Gastroesophageal sphincter (tissue), 4 donors: ENCODE measurements around the gene PNMA8B. TPM values are rescaled to one million over a fixed set of nuclear protein-coding genes. Genes with fewer than 3 reads are reported as not detected.

Source experiments
- ATAC-seq: fragments of 150-250 bp; one replicate; pipeline ENCODE4 v1.9.1; 2016; ENCODE audit warnings: mild to moderate bottlenecking, moderate library complexity
- H3K27ac ChIP-seq, 4 donors: fragments of 200-600 bp; sonication (generic) in 3 of 4; 1 replicate in 3 of 4; 2 replicates in 1 of 4; pipeline ENCODE4 v1.5.1; 2016 to 2019
- H3K27me3 ChIP-seq: fragments of 200-600 bp; sonication (generic); one replicate; pipeline ENCODE4 v1.5.1; 2019
- H3K36me3 ChIP-seq, 2 donors: fragments of 200-600 bp; sonication (generic); one replicate each; pipeline ENCODE4 v1.5.1; 2019; ENCODE audit warnings: control low read depth in 1 of 2
- H3K4me1 ChIP-seq, 3 donors: fragments of 200-600 bp; sonication (generic); 1 replicate in 2 of 3; 2 replicates in 1 of 3; pipeline ENCODE4 v1.5.1; 2016 to 2019; ENCODE audit warnings: control low read depth in 2 of 3
- H3K4me3 ChIP-seq, 2 donors: fragments of 200-600 bp; sonication (generic); one replicate each; pipeline ENCODE4 v1.5.1; 2019; ENCODE audit warnings: mild to moderate bottlenecking in 1 of 2, moderate library complexity in 1 of 2
- H3K9me3 ChIP-seq, 3 donors: fragments of 200-600 bp; sonication (generic); one replicate each; pipeline ENCODE4 v1.5.1; 2017 to 2019; ENCODE audit warnings: control low read depth in 2 of 3
- CTCF ChIP-seq, 4 experiments: fragments of 200-600 bp in 2 of 4; fragments of 450-650 bp in 2 of 4; sonication (generic) in 1 of 4; IDR thresholded peaks; one replicate each; pipeline ENCODE4 v1.5.1; 2017 to 2019; ENCODE audit warnings: antibody characterized with exemption in 4 of 4, mild to moderate bottlenecking in 2 of 4, moderate library complexity in 2 of 4
- EP300 ChIP-seq: sonication (generic); formaldehyde crosslinking; IDR thresholded peaks from one replicate; pipeline ENCODE4 v1.6.1; 2017; ENCODE audit warnings: antibody characterized with exemption, mild to moderate bottlenecking
- POLR2A ChIP-seq, 2 donors: fragments of 450-650 bp; IDR thresholded peaks; one replicate each; pipeline ENCODE4 v1.6.1; 2017; ENCODE audit warnings: antibody characterized with exemption in 2 of 2, mild to moderate bottlenecking in 2 of 2, moderate library complexity in 1 of 2
- POLR2AphosphoS5 ChIP-seq: sonication (generic); formaldehyde crosslinking; IDR thresholded peaks from one replicate; pipeline ENCODE4 v1.6.1; 2017; ENCODE audit warnings: antibody characterized with exemption
- WGBS, 2 donors: methylation state at CpG; one replicate each; pipeline ENCODE4 v1.1.5; 2018; ENCODE audit warnings: low coverage in 1 of 2; 5-methylcytosine and 5-hydroxymethylcytosine counted together
- total RNA-seq, 4 donors: library from RNA; depleted of rRNA; stranded (reverse); fragments of >200 nt; gene quantifications; one replicate each; pipeline ENCODE4 v1.1.0, GENCODE V29; 2016

The PNMA8B gene
- total RNA-seq, 4 donors from 2014 or later = 1.2 to 3.4 (median 1.6) TPM

- H3K9me3 ChIP-seq = peaks cover 0 to 14% (median 0%) of the 10 kb centered on the region in 3 donors
- no peak overlapping the region for H3K27ac ChIP-seq
- H3K4me1 ChIP-seq = peaks cover 0 to 12% (median 5%) of the 10 kb centered on the region in 3 donors
- no peak for ATAC-seq
- H3K27me3 ChIP-seq = peaks cover 26% of the 10 kb centered on the region
- TF ChIP-seq CTCF (IDR thresholded peaks at IDR 0.05) = no peak
- no peak for TF ChIP-seq POLR2AphosphoS5
- no peak for TF ChIP-seq EP300
- TF ChIP-seq POLR2A (IDR thresholded peaks at IDR 0.05) = no peak
- no peak overlapping the region for H3K4me3 ChIP-seq
- H3K36me3 ChIP-seq = no peaks in the 10 kb centered on the region
- WGBS, 2 donors = 69 to 76% methylated on average over 6 to 8 of the region's 13 CpGs
These were observed 19.1 kb upstream of the PNMA8B start for GRCh38 chr19:46514589-46515289.

DNA sequence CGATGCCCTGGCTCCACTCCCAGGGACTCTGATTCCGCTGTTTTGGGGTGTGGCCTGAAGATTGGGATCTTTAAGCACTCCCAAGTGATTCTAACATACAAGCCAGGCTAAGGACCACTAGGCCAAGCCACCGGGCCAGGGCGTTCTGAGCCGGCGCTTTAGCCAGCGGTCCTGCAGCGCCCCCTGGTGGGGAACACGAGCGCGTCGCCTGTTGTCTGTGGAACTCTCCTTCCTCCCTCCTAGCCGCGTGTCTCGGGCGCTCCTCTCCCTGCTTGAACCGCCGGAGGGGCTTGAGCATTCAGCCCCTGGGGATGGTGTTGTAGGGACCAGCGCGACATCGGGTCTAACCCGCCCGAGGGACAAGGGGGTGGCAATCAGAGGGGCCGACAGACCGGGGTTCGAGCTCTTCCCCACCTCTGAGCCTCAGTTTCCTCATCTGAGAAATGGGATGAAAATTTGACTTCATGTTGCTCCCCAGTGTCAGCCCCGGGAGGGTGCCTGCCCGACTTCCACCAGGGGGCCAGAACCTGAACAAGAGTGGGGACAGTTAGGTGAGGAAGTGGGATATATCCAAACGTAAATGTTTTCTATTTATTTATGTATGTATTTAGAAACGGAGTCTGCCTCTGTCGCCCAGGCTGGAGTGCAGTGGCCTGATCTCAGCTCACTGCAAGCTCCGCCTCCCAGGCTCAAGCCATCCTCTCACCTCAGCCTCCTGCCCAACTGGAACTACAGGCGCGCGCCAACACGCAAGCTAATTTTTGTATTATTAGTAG is 18.0 kb upstream of the PNMA8B start:
- Histone ChIP-seq H3K9me3 (peaks cover 0 to 14% (median 0%) of the 10 kb centered on the region in 3 donors), H3K4me3 (no peak overlapping the region), H3K36me3 (no peaks in the 10 kb centered on the region), H3K27ac (no peak overlapping the region), H3K4me1 (peaks cover 0 to 12% (median 5%) of the 10 kb centered on the region in 3 donors), H3K27me3 (peaks cover 26% of the 10 kb centered on the region)
- WGBS, 2 donors = 29 to 60% methylated on average over 11 to 13 of the region's 36 CpGs
- TF ChIP-seq EP300 (no peak), CTCF (IDR thresholded peaks at IDR 0.05) (peak; percentile 70 to 98 (median 94)), POLR2AphosphoS5 (no peak), POLR2A (IDR thresholded peaks at IDR 0.05) (no peak)
- peak; percentile 82 for ATAC-seq

GRCh38 chr19:46511237-46511636 is 15.6 kb upstream of the PNMA8B start:
- H3K27ac ChIP-seq = no peak overlapping the region
- 69 to 96% methylated on average over 3 to 4 of the region's 4 CpGs for WGBS, 2 donors
- TF ChIP-seq POLR2A (IDR thresholded peaks at IDR 0.05) (no peak), EP300 (no peak), CTCF (IDR thresholded peaks at IDR 0.05) (no peak), POLR2AphosphoS5 (no peak)
- H3K4me3 ChIP-seq = no peak overlapping the region
- no peak for ATAC-seq
- H3K4me1 ChIP-seq = peaks cover 0 to 12% (median 5%) of the 10 kb centered on the region in 3 donors
- peaks cover 0 to 14% (median 0%) of the 10 kb centered on the region in 3 donors for H3K9me3 ChIP-seq
- H3K27me3 ChIP-seq = peaks cover 26% of the 10 kb centered on the region
- no peaks in the 10 kb centered on the region for H3K36me3 ChIP-seq

DNA sequence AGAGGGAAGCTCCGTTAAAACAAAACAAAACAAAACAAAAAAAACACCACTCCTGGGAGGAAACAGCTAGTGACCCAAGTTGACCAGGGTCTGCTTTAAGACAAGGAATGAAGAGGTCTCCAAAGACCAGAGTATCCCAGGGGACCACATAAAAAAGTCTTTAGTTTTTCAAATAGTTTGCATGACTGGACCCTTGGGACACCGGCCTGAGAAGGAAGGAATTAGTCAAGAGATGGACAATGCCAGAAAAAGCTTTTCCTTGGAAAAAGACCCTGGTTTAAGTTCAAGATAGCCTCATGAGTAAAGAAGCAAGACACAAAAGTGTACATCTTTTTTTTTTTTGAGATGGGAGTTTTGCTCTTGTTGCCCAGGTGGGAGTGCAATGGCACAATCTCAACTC is 12.5 kb upstream of the PNMA8B start:
- Histone ChIP-seq H3K4me1 (peaks cover 0 to under 1% (median 0%) of the 10 kb centered on the region in 3 donors), H3K27ac (no peak overlapping the region), H3K9me3 (peaks cover 0 to 19% (median 0%) of the 10 kb centered on the region in 3 donors), H3K4me3 (no peak overlapping the region), H3K36me3 (no peaks in the 10 kb centered on the region), H3K27me3 (no peaks in the 10 kb centered on the region)
- ATAC-seq = no peak
- no peak for TF ChIP-seq EP300
- TF ChIP-seq CTCF (IDR thresholded peaks at IDR 0.05) = no peak
- TF ChIP-seq POLR2AphosphoS5 = no peak
- TF ChIP-seq POLR2A (IDR thresholded peaks at IDR 0.05) = no peak
- 33 to 50% methylated on average over 2 of the region's 2 CpGs for WGBS, 2 donors
